Activated gamma-delta T cell (primary cell): ENCODE results near the gene PREP.
"Not testable (repeated sequence)": the region's sequence is repeated elsewhere in the genome, so short reads cannot be mapped to it uniquely, and the experiment has no call there.

Experiments used
- DNase-seq: peaks from one replicate; lab custom pipeline; 2025; lab: John Stamatoyannopoulos, UW

Gene PREP

DNA sequence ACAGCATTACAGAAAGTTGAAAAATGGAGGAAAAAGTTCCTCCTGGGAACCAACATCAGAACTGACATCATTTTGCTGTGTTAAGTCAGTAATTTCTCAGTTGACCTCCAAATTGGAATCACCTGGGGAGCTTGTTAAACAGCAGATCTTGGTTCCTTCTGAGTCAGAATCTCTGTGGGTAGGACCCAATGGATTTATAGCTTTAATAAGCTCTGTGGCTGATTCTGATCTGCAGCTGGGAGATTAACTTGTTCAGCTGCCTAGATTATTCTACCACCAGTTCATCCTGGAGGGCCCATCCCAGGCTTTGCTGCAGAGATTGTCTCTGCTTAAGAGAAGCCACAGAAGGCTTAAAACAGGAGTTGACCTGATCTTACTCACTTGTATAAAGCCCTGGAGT lies 132.4 kb downstream of the PREP start:
- DNase-seq: no peak

DNA sequence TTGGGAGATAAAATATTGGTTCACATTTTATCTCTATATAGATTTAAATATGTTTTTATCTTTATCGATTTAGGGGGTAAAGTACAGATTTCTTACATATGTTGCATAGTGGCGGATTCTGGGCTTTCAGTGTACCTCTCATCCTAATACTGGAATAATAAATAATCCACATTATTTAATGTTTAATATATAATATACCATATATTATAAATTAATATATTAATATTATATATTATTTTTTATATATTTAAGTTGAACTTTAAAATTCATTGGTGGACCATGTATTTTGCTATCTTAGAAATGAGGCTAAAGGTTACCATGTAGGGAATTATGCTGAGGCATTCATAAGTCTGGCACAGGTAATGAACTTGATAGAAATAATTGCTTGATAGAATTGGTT lies 133.5 kb downstream of the PREP start:
- DNase-seq: no peak

GRCh38 chr6:105263685-105264610 lies 138.9 kb downstream of the PREP start:
- no peak for DNase-seq

GRCh38 chr6:105259913-105260889 lies 142.7 kb downstream of the PREP start:
- no peak for DNase-seq

- DNase-seq: no peak
Measured at GRCh38 chr6:105258816-105259215, 144.1 kb downstream of the PREP start.

- no peak for DNase-seq
Measured at GRCh38 chr6:105257340-105257739, 145.5 kb downstream of the PREP start.

DNA sequence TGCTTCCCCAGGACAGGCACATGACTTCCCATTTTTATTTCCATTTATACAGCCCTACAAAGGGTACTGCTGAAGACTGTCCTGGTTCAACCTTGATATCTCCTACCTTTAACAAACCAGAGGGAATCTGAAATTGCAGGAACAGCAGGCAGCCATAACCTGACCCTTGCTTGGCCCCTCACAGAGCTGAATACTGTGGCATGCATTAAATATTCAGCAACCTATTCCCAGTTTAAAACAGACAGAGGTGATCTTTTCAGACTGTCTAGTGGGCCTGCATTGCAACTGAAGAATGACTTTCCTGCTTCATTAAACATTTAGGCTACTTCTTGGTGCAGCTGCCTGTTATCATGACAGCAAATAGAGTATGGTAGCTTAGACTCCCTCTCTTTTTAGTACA lies 146.3 kb downstream of the PREP start:
- no peak for DNase-seq

DNA sequence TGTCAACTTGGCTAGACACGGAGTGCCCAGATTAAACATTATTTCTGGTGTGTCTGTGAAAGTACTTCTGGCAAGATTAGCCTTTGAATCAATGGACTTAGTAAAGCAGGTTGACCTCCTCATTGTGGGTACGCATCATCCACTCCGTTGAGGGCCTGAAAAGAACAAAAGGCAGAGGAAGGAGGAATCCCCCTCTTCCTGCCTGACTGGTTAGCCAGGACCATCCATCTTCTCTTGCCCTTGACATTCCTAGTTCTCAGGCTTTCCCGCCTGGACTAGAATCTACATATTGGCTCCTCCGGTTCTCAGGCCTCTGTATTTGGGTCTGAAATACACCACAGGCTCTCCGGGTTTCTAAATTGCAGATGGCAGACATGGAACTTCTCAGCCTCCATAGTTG lies 149.1 kb downstream of the PREP start:
- DNase-seq: no peak

DNA sequence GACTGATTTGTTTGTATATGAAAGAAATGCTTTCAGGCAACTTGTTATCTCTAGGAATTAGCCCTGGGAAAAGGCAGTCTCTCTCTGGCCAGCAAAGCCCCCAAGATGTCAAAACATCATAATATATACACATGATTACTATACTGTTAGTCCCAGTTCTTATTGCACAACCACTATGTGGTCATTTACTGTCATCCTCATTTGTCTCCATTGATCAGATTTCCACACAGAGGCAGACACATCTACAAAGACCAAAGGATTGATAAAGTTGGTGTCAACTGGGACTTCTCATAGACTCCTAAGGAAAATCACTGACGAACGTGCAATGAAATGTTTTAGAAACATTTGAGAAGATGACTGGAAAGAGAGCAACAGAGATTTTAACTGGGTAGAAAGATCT lies 151.2 kb downstream of the PREP start:
- no peak for DNase-seq

DNA sequence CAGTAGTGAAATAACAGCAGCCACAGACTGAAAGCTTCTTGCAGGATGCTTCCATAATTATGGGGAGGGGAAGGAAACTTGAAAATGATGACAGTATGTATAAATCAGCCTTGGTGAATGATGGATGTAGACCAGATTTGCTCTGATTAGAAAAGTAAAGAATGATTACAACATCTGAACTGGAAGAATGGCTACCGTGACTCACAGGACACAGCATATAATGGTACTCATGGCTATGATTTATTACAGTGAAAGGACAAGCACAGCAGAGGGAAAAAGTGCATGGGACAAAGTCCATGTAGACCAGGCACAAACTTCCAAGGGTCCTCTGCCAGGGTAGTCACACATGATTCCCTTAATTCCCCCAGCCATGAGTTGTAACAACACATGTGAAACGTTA lies 152.3 kb downstream of the PREP start:
- no peak for DNase-seq

- no peak for DNase-seq
Measured at GRCh38 chr6:105243487-105243886, 159.4 kb downstream of the PREP start.

GRCh38 chr6:105235155-105235554 lies 167.7 kb downstream of the PREP start:
- no peak for DNase-seq

DNA sequence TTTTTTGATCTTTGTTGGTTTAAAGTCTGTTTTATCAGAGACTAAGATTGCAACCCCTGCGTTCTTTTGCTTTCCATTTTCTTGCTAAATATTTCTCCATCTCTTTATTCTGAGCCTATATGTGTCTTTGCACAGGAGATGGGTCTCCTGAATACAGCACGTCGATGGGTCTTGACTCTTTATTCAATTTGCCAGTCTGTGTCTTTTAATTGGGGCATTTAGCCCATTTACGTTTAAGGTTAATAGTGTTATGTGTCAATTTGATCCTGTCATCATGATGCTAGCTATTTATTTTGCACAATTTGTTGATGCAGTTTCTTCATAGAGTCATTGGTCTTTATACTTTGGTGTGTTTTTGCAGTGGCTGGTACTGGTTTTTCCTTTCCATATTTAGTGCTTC lies 171.1 kb downstream of the PREP start:
- not testable (repeated sequence) for DNase-seq
